ENCODE measurements around the gene METTL1. TPM values are rescaled to one million over a fixed set of nuclear protein-coding genes. Genes with fewer than 3 reads are reported as not detected.

The METTL1 gene
- total and polyA plus RNA-seq, 9 of the 15 experiments (the other 6 are each of a cell fraction or from before 2014, with no cell fraction given): 12.6 to 65.9 (median 39.2) TPM

DNA sequence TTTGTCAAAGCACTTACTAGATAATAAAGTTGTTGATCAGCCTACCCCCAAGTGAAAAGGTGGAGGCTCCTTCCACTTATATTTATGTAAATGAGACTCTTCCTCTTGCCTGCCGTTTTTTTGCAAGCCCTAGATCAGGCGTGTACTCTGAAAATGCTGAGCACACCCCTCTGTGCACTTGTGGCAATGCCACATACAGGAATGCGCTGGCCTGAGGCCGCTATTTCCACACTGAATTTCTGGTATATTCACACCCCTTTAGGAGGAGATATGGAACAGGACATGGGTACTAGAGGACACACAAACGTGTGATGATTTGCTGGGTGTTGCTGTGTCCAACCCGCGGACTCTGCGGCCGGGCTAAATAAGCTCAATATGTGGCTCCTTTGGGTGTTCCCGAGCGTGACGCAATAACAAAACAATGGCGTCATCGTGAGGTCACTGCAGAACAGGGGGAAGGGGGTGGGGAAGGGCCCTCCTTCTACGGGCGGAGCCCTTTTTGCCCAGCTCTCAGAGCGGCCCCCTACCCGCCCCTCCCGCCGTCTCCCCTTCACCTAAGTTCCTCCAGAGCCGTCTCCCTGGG lies 27.6 kb downstream of the METTL1 start (continued):
- no peak for TF ChIP-seq RERE (CRISPR knock-in tag; IDR thresholded peaks at IDR 0.05; ENCODE audit: borderline replicate concordance)
- 0 out of 2 replicates have a peak, but pooled peaks have one; percentile 13 for TF ChIP-seq JUNB (CRISPR knock-in tag; conservative IDR thresholded peaks at IDR 0.05)
- TF ChIP-seq ATF4 (CRISPR knock-in tag; IDR thresholded peaks at IDR 0.05): peak; percentile 57; the same call in 1 of the 2 replicates
- TF ChIP-seq IFI16 (CRISPR knock-in tag; IDR thresholded peaks at IDR 0.05): no peak
- TF ChIP-seq EWSR1 (IDR thresholded peaks at IDR 0.05; ENCODE audit: borderline replicate concordance, low read depth, partially characterized antibody): no peak
- TF ChIP-seq ETS2 (tag; IDR thresholded peaks at IDR 0.05; ENCODE audit: borderline replicate concordance, poor library complexity, severe bottlenecking): no peak
- TF ChIP-seq ETV6 (IDR thresholded peaks at IDR 0.05; ENCODE audit: borderline replicate concordance in 1 of 2, low read depth in 2 of 2, low read length in 1 of 2): no peak
- no peak for TF ChIP-seq ETV6 (CRISPR knock-in tag; IDR thresholded peaks at IDR 0.05; ENCODE audit: borderline replicate concordance)
- peak; percentile 74 for TF ChIP-seq POLR2G (IDR thresholded peaks at IDR 0.05; ENCODE audit: low read depth, low read length)
- no peak for TF ChIP-seq ZC3H11A (IDR thresholded peaks at IDR 0.05; ENCODE audit: low read depth, low read length)
- TF ChIP-seq ARID2 (IDR thresholded peaks at IDR 0.05): no peak
- TF ChIP-seq IRF2 (CRISPR knock-in tag; IDR thresholded peaks at IDR 0.05): no peak
- TF ChIP-seq CHD2 (IDR thresholded peaks at IDR 0.05; ENCODE audit: low read depth, low read length): no peak; the same call in 1 of the 2 replicates
- TF ChIP-seq SETDB1 (IDR thresholded peaks at IDR 0.05; ENCODE audit: low read length): no peak
- TF ChIP-seq FOXJ3 (CRISPR knock-in tag; IDR thresholded peaks at IDR 0.05): no peak
- TF ChIP-seq ZNF280B (CRISPR knock-in tag; IDR thresholded peaks at IDR 0.05): no peak
- TF ChIP-seq, protein P1, sequence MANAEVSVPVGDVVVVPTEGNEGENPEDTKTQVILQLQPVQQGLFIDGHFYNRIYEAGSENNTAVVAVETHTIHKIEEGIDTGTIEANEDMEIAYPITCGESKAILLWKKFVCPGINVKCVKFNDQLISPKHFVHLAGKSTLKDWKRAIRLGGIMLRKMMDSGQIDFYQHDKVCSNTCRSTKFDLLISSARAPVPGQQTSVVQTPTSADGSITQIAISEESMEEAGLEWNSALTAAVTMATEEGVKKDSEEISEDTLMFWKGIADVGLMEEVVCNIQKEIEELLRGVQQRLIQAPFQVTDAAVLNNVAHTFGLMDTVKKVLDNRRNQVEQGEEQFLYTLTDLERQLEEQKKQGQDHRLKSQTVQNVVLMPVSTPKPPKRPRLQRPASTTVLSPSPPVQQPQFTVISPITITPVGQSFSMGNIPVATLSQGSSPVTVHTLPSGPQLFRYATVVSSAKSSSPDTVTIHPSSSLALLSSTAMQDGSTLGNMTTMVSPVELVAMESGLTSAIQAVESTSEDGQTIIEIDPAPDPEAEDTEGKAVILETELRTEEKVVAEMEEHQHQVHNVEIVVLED (CRISPR knock-in tag; IDR thresholded peaks at IDR 0.05): no peak

Measured in K562 (cell line).